Activated CD4-positive, alpha-beta T cell treated with anti-CD3 and anti-CD28 coated beads for 48 hours (primary cell): ENCODE data around the gene OR2AG2.

Experiments used
- DNase-seq: peaks from one replicate; pipeline ENCODE4 v3.0.0-alpha.2; 2020

OR2AG2 gene

GRCh38 chr11:6737872-6738466 lies 33.8 kb downstream of the OR2AG2 start:
- peak; percentile 76 for DNase-seq

- no peak for DNase-seq
Measured at GRCh38 chr11:6736495-6737121, 35.2 kb downstream of the OR2AG2 start.

- DNase-seq, result no peak
Measured at GRCh38 chr11:6735306-6735705, 36.5 kb downstream of the OR2AG2 start.

- DNase-seq, result peak; percentile 21
Measured at GRCh38 chr11:6734616-6735015, 37.2 kb downstream of the OR2AG2 start.

GRCh38 chr11:6733326-6734275 lies 38.2 kb downstream of the OR2AG2 start:
- no peak for DNase-seq

GRCh38 chr11:6727971-6728760 lies 43.6 kb downstream of the OR2AG2 start:
- DNase-seq, result no peak

GRCh38 chr11:6725386-6725896 lies 46.3 kb downstream of the OR2AG2 start:
- DNase-seq, result no peak

GRCh38 chr11:6724013-6724412 lies 47.8 kb downstream of the OR2AG2 start:
- no peak for DNase-seq

GRCh38 chr11:6721343-6721742 lies 50.4 kb downstream of the OR2AG2 start:
- DNase-seq, result no peak

- no peak for DNase-seq
Measured at GRCh38 chr11:6719576-6719975, 52.2 kb downstream of the OR2AG2 start.

GRCh38 chr11:6717426-6717825 lies 54.4 kb downstream of the OR2AG2 start:
- no peak for DNase-seq
